Left hindlimb (tissue), 1 donor: ENCODE data around the gene TRPV4.

Experiments
- DNase-seq: peaks from one replicate; pipeline ENCODE4 v3.0.0-alpha.2; 2018

The TRPV4 gene

DNA sequence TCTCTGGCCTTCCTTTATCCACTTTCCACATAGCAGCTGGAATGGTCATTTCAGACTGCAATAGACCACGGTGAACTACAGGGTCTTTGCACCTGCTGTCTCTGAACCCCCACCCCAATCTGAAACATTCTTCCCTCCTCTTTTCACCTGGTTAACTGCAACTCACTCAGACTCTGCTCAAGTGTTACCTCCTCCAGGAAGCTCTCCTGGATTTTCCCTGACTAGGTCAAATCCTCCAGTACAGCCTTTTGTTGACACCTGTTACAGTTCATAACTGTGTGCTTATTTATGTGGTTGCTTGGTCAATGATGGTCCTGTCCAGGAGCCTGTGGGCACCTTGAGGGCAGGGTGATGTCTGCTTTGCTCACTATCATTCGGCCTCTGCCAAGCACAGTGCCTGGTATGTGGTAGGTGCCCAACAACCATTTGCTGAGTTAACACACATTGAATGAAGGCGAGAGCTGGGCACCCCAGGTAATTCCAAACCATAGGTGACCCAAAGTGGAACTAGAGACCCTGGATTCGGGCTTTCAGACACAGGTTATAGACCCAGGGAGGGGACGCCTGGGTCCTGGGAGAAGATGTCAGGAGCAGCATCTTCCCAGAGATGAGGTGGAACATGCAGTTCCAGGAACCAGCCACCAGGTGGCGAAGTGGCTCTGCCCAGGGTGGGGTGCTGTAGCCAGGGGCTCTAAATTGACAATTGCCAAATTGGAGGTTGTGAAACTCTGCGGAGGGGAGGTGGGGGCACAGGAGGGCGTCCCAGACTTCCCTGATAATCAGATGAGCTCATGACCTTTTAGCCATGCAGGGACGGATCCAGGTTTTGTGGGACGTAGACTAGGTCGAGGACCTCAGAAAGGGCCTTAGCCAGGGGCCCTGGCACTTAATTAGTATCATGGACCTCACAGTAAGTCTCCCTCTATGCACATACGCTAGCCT is 28.1 kb downstream of the TRPV4 start:
- peak; percentile 71 for DNase-seq

DNA sequence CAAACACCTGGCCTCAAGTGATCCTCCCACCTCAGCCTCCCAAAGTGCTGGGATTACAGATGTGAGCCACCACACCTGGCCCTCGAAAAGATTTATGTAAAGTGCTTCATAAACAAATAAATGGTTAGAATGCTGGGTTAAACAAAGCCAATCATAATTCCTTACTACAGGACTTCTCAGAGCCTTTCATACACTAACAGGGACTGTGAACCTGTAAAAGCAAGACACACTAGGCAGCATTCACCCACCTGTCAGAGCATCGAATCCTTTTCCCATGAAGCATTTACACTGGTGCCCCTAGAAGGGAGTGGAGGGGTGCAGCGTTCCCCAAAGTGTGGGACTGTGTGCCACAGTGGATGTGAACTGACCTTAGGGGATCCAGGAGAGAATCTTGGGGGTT is 29.5 kb downstream of the TRPV4 start:
- no peak for DNase-seq

DNA sequence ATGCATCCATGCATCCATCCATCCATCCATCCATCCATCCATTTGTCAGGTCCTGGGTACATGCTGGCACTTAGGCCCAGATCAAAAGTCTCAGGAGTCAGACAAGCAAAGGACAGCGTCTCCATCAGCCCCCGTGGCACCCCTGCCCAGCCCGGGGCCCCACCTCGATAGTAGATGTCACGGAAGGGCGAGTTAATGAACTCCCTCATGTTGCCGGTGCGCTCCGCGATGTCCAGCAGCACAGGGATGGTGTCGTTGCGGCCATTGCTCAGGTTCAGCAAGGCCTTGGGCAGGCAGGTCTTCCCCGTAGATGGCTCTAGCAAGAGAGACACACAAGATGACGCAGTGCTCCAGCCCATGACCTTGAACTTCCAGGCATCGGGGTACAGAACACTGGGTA is 30.4 kb downstream of the TRPV4 start:
- no peak for DNase-seq

DNA sequence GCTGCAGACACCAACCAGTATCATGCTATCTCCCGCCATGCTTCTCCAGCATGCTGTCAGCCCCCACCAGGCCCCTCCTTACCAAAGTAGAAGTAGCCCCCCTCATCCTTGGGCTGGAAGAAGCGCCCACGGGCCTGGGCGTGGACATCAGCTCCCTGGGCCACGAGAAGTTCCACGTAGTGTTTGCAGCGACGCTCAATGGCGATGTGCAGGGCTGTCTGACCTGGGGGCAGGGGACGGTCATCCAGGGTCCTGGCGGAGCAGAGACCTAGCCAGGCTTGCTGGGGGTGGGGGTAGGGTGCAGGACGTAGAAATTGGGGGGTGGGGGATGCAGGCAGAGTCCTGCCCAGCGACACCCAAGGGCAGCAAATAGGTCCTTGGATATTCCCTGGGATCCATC is 32.7 kb downstream of the TRPV4 start:
- no peak for DNase-seq

DNA sequence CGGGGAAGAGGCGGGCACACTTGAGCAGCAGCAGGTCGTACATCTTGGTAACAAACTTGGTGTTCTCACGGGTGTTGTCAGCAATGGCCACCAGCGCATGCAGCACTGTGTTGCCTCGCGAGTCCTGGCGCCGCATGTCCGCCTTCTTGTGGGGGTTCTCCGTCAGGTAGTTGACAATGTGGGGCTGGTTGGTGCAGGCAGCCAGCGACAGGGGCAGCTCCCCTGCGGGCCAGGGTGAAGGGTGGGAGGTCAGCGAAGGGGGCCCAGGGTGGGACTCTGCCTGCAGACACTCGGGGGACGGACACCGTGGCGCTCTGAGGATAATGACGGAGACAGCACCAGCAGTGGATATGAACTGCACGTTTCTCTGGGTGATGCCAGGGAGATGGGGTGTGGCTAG is 34.5 kb downstream of the TRPV4 start:
- DNase-seq, result no peak

DNA sequence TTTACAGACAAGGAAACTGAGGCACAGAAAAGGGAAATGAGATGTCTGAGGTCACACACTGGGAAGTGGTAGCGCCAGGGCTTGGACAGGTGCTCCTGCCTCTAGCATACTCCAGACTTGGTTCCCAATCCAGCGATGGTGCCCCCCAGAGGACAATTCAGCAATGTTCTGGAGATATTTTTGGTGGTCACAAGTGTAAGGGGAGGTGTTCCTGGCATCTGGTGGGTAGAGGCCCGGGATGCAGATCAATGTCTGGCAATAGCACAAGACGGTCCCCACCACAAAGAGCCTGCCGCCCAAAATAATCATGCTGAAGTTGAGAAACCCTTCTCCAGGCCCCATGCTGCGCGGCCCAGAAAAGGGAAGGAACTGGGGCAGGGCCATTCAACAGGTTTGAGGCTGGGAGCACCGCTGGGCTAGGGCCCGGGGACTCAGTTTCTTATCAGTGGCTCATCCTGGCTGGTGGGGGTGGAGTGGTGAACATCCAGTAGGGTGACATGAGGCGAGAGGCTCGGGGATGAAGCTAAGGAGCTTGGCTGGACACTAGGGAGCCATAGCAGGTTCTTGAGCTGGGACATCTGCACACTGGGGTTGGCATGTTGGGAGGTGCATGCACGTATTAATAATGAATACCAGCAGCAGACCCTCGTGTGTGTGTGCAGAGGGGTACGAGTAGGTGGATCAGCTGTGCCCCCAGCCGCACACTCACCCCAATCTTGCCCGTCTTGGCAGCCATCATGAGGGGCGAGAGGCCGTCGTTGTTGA is 35.1 kb downstream of the TRPV4 start:
- no peak for DNase-seq

DNA sequence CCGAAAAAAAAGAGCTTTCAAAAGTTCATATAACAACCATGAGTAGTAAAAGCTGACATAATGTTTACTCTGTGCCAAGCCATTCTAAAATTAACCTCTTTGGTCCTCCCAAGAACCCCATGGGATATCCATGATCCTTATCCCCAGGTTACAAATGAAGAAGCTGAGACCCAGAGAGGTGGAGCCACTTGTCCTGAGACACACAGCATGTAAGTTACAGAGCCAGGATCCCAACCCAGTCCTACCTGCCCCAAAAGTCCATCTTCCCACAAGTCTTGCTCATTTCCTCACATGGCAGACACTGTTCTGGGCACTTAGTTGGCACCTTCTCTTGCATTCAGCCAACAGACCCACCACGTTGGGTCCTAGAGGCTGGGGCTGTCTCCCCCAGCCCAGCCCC is 37.1 kb downstream of the TRPV4 start:
- DNase-seq, result no peak

DNA sequence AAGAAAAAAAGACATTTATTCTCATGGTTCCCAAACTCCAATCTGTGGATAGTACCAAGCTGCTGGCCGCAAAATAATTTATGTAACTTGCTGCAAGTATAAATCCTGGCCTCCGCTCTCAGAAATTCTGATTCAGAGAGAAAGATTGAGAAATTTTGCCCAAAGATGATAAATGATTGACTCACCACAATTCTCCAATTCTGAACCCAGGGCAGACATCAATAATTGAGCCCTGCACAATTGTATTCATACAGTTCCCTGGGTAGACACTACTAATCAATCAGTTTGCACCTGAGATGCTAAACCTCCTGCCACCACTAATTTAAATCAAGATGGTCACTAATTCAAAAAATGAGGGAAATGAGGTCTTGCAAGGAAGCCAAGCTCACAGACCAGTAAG is 38.2 kb downstream of the TRPV4 start:
- DNase-seq, result no peak

DNA sequence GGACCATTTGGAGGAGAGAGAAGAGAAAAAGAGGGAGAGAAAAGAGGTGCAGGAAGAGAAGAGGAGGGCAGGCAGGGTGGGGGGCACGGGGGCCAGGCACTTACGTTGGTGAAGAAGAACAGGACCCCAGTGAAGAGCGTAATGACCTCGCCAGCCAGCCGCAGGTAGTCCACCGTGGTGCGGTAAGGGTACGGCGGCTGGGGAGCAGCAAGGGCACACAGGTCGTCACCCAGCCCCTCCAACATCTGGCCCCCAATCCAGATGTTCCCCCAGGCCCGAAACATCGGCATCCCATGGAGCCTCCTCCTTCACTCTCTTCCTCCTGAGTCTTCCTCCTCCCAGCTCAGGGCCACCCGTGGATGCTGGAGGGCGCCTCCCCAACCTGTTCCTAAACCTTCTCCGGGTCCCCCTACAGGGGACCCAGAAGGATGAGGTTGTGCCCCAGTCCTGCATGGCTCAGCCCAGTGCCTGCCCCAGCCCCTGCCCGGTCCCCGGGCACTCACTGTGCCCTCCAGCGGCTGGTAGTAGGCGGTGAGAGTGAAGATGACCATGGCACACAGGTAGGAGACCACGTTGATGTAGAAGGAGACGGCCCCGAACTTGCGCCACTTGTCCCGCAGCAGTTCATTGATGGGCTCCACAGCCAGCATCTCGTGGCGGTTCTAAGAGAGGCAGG is 39.2 kb downstream of the TRPV4 start:
- DNase-seq, result no peak

DNA sequence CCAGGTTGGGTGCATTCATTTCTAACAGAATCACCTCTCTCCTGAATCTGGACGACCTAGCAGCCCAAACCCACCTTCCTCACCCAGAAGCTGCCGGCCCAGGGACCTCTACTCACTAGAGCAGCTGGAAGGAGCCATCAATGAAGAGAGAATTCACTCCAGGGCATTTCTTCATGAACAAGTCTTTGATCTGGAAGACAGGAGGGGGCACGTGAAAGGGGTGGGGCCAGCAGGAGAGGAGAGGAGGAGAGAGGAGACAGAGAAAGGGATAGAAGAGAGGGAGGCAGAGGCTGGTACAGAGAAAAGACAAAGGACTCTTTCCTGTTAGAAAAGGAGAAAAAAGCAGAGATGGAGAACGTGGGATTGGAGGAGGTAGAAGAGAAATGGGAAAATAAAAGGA is 39.8 kb downstream of the TRPV4 start:
- no peak for DNase-seq

DNA sequence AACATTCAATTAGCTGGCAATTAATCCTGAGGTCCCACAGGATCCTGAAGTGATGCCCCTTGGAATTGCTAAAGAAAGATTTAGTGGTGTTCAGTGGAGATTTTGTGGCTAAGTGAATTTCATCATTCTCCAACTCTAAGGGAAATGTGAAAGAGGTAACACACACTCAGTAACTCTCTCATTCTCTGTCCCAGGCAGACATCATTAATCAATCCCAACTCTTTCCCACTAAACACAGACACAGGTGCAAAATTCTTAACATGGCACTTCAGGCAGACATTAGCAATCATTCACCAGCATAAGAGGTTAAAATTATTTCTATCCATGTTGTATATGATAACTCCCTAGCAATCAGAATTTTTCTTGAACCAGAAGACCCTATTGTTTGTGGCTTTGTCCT is 40.2 kb downstream of the TRPV4 start:
- DNase-seq, result no peak

DNA sequence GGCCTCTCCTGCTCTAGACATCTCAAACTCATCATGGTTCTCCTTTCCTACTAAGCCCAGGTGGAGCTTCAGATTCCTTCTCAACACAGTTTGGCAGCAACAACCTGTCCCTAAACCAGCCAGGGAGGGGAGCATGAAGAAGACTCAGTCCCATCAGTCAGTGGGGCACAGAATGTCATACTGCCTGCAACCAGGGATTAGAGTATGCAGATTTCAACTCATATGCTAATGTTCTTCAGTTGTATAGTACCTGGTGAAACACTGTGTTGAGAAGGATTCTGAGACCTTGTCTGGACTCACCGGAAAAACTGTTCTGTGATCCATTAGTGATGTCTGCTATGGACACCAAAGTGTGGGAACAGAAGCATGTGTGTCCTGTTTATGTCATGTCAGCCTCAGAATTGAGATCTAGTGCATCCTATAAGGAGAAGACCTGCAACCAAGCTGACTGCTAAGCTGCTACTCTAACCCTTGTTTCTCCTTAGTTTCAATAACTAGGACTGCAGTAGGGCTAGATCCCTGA is 43.6 kb downstream of the TRPV4 start:
- DNase-seq, result no peak

DNA sequence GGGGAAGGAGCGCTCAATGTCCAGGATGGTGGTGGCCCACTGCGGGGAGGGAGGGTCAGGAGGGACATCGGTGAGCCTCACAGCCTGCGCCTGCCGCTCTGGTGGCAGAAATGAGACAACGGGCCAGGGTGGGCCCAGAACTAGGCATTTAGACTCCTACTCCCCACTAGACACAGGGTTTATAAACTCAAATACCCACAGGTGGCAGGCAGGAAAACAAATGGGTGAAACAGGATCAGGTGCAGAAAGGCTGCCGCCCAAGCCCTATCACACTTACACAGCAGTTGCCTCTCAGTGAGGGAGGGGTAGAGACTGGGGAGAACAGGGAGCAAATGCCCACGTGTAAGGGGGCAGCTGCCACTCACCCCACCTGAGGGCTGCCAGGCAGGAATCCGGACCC is 46.4 kb downstream of the TRPV4 start:
- DNase-seq, result no peak

DNA sequence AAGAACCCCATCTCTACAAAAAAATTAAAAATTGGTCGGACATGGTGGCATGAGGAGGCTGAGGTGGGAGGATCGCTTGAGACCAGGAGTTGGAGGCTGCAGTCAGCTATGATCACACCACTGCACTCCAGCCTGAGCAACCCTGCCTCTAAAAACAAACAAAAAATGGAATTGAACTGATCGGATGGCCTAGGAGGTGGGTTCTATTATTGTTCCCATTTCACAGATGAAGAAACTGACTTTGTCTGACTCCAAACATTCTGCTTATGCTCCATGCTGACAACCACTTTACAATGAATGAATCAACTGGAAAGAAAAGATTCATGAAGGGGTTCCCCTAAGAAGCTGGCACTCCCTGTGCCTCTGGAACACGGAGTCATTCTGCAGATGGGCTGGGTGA is 47.3 kb downstream of the TRPV4 start:
- no peak for DNase-seq

DNA sequence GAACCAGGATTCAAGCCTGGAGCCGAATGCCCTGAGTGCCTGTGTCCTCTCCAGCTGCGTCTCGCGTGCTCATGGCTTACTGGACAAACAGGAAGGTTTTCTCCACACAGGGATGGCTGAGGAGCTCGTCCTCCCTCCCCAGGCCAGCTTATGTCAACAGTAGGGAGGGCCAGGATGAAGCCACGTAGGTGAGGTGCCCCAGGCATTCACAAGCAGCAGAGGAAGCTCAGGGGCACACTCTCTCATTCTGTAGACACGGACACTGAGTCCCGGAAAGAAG is 49.3 kb downstream of the TRPV4 start:
- DNase-seq, result no peak

DNA sequence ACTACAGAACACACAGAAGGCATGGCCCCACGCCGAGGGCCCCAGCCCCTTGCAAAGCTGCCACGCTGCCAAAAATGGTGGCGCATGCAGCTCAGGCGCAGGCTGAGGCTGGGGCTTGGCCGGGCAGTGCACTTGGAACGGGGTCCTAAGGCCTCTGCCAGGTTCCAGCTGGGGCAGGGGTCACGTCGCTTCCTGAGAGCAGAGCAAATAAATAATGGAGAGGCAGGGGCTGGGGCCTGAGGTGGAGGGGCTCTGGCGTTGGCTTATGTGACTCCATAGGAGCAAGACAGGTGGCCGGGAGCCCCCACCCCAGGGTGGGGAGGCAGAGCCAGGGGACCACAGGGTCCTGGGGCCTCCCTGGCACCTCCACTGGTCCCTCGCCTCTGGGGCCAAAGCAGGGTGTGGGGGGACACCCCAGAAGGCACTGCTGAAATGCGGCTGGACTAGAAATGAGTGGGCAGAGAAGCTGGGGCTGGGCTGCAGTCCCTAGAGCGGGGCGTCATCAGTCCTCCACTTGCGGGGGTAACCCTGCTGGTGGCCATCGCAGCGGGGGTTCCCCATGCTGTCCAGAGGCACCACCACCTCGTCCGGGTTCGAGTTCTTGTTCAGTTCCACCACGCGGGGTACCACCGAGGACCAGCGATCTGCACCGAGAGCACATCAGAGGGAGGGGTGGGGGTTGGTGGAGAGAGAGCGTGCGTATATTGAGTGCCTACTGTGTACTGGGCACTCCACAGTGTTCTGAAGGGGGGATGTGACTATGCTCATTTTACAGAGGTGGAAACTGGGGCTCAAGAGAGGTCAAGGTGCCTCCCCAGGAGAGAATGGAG is 49.8 kb downstream of the TRPV4 start:
- DNase-seq, result no peak

DNA sequence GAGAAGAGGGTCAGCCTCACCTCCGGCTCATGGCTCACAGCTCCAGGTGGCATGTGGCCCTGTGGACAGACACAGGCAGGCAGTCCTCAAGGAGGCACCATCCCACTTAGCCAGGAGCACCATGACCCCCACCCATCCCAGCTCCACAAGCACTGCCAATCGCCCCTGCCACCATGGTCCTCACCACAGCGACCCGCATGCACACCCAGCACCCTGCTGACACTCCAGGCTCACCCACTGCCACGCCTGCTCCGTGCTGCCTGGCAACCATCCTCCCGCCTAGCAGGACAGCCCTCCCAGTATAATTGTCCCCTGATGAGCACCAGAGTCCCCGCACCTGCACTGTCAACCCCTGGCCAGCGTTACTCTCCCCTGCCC is 50.9 kb downstream of the TRPV4 start:
- no peak for DNase-seq

DNA sequence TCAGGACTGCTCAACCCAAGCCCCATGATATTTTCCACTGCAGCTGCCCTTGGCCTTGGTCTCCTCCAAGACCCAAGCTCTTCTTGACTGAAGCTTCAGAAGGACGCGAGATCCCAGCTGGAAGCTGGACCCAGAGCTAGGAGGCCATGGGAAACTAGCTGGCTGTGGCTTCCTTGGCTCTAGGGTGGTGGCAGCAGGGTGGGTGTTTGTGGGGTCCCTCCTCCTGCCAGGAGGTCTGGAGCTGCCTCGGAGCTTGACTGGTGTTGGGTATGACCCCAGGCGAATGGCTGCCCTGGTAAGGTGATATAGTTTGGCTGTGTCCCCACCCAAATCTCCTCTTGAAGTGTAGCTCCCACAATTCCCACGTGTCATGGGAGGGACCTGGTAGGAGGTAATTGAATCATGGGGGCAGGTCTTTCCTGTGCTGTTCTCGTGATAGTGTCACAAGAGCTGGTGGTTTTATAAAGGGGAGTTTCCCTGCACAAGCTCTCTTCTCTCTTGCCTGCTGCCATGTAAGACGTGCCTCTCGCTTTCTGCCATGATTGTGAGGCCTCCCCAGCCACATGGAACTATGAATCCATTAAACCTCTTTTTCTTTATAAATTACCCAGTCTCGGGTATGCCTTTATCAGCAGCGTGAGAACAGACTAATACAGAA is 51.4 kb downstream of the TRPV4 start:
- DNase-seq, result no peak

DNA sequence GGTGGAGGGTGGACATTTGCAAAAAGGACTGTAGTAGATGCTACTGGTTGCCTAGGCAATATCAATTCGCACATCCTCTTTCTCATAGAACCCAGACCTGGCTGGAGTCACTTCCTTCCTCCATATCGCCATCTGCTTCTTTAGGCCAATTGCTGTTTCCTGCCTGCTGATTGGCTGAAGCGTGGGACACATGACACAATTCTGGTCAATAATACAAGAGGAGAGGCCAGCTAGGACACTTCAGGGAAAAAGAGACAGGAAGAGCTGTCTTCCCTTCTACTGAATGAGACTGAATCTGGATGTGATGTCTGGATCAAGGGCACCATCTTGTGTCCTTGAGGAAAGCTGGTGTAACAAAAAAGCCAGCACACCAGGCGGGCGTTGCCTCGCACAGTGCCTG is 53.8 kb downstream of the TRPV4 start:
- no peak for DNase-seq

DNA sequence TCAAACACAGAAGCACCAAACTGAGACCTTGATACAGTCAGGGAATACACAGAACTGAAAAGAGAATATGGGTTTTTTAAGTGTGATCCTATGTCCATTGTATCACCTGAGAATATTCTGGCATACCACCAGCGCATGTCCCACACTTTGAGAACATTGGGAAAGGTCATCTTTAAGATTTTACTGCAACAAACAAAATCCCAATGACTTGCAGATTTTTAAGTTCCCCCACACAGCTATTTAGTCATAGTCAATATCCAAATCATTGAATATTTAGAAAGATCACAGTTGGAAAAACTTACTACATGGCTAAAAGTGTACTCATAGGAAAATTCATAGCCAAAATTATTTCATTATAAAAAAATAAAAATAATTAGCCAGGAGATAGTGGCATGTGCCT is 54.5 kb downstream of the TRPV4 start:
- no peak for DNase-seq

DNA sequence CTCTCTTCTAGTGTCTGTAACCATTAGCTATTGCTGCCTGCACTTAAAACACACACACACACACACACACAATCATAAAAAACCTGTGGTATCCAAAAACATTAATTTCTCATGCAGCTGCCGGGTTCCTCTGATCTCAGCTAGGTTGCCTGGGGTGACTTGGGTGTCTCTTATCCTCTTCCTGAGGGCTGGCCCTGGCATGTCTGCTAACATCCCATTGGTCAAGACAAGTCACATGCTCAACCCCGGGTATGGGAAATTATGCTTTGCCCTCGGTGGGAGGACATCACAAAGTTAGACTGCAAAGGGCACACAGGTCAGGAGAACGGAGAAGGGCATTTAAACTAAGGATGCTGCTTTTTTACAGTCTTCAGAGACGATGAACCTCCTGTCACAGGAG is 55.7 kb downstream of the TRPV4 start:
- no peak for DNase-seq

DNA sequence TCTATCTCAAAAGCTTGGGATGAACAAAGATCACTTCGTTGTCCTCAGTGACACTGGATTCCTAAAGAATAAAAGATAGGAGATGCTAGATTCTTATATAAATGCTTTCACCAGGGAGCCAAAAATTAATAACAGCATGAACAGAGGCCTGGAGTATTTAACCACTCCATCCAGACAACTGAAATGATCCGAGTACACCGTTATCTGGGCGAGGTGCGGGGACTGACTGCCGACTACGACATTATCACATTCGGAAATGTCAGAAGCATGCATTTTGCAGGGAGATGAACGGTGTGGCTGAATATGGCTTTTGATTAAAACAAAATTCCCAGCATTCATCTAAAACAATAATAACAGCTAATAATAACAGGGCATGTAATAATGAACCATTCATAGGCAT is 56.6 kb downstream of the TRPV4 start:
- DNase-seq, result no peak
